Hepatic stellate cell (primary cell): Measurements from ENCODE around the gene ARHGEF2.

ENCODE experiments used
- DNase-seq: peaks from one replicate; pipeline ENCODE4 v3.0.0; 2011; ENCODE audit warnings: low spot score

The ARHGEF2 gene

DNA sequence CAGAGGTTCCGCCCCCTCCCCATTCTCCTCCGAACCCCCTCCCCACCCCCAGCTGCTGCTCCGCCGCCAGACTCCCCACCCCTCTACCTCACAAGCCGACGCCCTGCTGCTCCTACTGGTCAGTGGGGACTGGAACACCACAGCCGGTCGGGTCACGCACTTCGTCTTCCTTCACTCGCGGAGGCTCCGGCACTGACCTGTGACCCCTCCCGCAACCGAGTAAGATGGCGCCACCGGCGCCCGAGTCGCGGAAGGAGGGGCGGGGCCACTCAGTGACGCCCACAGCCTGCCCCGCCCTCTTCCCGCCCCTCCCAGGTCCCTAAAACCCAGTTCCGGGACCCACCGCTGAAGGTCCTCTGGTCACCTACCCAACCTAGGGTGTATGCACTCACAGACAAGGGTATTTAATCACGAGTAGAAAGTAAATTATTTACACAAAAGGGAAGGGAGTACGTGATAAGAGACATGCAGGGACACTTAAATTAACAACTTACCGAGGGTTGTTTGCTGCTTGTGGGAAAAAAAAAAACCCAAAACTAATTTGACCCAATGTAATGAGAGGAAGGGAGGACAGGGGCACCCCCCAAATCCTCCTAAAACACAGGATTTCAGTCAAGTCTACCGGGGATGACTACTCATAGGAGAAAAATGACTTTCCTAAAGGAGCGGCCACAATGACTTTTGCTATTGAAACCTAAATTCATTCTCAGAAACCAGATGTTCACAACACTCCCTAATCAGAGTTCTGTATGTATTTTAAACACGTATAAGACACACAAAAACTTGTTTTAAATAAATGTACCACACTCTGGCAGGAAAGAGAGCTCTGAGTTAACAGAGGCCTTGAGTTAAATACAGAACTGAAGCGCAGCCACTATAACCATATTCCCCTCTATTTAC, 66.9 kb downstream of the ARHGEF2 start, which contains the start of gene RIT1:
Gene RIT1, minus strand, starts transcription at position 194 of the 900 bp plus-strand sequence. CDS start 588 bp downstream, outside the sequence.
- peak; percentile 82 for DNase-seq

DNA sequence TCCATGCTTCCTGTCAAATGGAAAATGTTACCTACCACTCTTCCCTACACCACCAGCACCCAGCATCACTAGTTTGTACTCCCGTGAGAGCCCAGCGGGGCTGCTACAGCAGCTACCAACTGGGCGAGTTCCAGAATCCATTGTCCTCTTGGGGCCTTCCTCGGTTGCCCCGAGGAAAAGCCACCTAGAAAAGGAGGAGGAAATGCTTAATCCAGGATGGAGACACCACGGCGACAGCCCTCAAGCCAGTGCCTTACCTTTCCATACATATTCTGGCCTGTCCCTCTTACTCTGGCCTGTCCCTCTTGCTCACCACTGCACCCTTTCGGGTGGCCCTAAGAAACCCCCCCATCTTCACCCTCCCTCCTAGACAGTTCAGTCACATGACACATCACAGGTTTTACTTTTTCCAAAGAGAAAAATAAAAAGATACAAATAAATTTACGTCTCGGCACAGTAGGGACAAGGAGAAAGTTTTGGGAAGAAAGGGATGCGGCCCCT, 67.7 kb downstream of the ARHGEF2 start:
- no peak for DNase-seq

DNA sequence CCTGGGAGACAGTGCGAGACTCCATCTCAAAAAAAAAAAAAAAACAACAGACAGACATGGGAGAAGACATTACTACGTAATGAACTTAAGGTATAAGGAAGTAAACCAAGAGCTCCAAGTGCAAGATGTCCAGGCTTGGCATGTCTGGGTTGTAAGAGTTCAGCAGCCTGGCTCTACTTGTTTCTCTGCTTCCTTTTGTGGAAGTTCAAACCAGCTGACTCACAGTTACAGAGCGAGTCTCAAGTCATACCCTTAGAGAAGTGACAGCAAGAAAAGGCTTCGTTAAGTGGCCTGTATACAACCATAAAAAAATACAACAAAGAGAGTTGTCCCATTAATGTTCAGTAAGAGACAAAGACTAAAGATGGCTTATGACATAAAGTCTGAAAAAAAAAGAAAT, 68.5 kb downstream of the ARHGEF2 start:
- no peak for DNase-seq

DNA sequence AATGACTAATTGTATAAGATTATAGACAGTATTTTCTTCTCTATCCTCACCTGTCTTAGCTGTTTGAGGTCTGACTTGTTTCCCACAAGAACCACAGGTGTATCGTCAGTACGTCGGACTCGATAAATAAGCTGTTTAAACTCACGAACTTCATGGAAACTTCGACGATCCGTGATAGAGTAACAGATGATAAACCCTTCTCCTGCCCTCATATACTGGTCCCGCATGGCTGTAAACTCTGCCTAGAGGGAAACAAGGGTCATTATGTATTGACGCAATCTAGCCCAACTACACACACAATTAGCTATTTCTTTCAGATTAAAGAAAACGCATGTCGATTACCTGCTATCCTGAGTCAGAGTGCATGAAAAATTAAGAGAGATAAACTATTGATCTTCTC, 74.1 kb downstream of the ARHGEF2 start:
- no peak for DNase-seq

DNA sequence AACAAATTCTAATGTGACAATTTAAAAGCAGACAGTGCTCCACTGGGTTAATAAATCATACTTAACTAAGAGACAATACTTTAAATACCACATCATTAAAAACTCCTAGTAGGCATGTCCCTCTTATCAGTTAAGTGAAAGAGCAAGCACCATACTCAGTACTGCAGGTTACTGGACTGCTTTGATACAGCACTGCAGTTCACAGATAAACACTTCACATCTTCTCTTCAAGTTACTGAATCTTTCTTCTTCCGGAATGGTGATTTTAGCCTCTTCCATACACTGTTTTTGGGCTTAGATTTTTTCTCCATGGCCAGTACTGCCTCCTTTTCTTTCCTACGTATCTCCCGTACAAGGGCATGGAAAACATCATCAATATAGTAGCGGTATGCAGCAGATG, 78.2 kb downstream of the ARHGEF2 start:
- no peak for DNase-seq

DNA sequence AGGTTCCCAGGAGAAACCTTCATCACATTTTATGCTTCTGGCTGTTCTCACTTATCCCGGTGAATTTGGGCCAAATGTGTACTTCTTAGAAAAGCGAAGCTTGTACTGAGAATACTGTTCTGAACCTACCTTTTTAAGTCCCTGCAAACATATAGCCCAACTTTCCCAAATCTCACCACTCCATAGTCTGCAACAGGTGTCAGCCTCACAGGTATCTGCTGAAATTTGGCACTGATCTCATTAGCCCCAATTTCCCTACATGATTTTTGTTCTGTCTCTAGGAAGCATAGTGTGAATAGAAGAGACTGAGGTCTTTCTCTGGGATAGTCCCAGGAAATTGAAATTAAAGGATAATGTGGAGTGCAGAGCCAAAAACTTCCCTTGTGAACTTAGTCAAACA, 78.7 kb downstream of the ARHGEF2 start:
- DNase-seq, result no peak

DNA sequence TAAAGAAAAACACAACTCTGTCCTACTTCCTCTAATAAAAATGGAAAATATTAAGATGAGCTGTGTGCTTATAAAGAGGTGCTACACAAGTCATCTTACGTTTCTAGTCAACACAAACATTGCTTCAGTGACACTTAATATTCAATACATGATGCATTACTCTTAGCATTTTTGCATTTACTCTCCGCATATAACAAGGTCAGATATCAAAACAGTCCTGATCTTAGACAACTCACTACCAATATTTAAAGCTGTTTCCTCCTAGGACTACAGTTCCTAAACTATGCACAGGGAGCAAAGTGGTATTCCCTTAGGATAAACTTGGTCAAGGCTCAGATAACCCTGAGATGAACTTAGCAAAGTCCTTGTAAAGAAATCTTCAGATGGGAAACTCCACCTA, 79.5 kb downstream of the ARHGEF2 start:
- no peak for DNase-seq

DNA sequence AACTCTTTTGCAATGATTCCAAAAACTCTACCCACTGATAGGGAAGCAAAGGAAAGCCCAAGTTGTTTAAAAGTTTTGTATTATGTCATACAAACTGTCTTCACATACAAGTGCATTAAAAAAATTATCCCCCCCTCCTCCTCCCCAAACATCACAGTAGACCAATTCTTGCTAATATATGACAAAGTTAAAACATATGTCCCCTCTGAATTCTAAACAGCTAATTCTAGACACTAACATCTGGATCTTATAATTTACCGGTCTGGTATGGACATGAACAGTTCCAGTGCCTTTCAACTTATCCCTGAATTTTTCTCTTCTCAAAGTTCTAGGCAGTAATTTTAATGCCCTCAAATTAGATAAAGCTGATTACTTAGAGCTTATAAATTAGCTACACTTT, 80.6 kb downstream of the ARHGEF2 start:
- no peak for DNase-seq
